Esophagus muscularis mucosa (tissue), 4 donors: ENCODE measurements around the gene PLXNC1. TPM values are rescaled to one million over a fixed set of nuclear protein-coding genes. Genes with fewer than 3 reads are reported as not detected.

Source experiments
- DNase-seq: peaks from one replicate; pipeline ENCODE4 v3.0.0-alpha.2; 2017; ENCODE audit errors: extremely low spot score
- H3K27ac ChIP-seq, 4 donors: fragments of 200-600 bp; sonication (generic); replicated peaks in 1 of 4; 1 replicate in 3 of 4; 2 replicates in 1 of 4; pipeline ENCODE4 v1.5.1; 2016 to 2019; ENCODE audit warnings: mild to moderate bottlenecking in 1 of 4
- H3K27me3 ChIP-seq, 4 donors: fragments of 200-600 bp; sonication (generic); one replicate each; pipeline versions ENCODE4 v1.5.1 to v1.6.0; 2016 to 2019
- H3K36me3 ChIP-seq, 4 donors: fragments of 200-600 bp; sonication (generic); one replicate each; pipeline ENCODE4 v1.5.1; 2016 to 2019
- H3K4me1 ChIP-seq, 4 donors: fragments of 200-600 bp; sonication (generic); one replicate each; pipeline ENCODE4 v1.5.1; 2016 to 2019
- H3K4me3 ChIP-seq, 4 donors: fragments of 200-600 bp; sonication (generic); 1 replicate in 2 of 4; 2 replicates in 2 of 4; pipeline ENCODE4 v1.5.1; 2016 to 2019; ENCODE audit warnings: mild to moderate bottlenecking in 4 of 4, moderate library complexity in 1 of 4
- H3K9me3 ChIP-seq, 4 donors: fragments of 200-600 bp; sonication (generic); 1 replicate in 3 of 4; 2 replicates in 1 of 4; pipeline ENCODE4 v1.5.1; 2016 to 2019
- CTCF ChIP-seq, 3 experiments: fragments of 200-600 bp in 2 of 3; fragments of 450-650 bp in 1 of 3; sonication (generic) in 2 of 3; IDR thresholded peaks; one replicate each; pipeline ENCODE4 v1.5.1; 2017 to 2019; ENCODE audit warnings: antibody characterized with exemption in 3 of 3, mild to moderate bottlenecking in 2 of 3, moderate library complexity in 1 of 3
- EP300 ChIP-seq: sonication (generic); formaldehyde crosslinking; IDR thresholded peaks from one replicate; pipeline ENCODE4 v1.6.1; 2017; ENCODE audit warnings: antibody characterized with exemption
- POLR2A ChIP-seq: fragments of 450-650 bp; IDR thresholded peaks from one replicate; pipeline ENCODE4 v1.6.1; 2017; ENCODE audit warnings: antibody characterized with exemption, moderate library complexity, mild to moderate bottlenecking, low read depth
- POLR2AphosphoS5 ChIP-seq, 2 donors: sonication (generic); formaldehyde crosslinking; IDR thresholded peaks; one replicate each; pipeline ENCODE4 v1.6.1; 2017; ENCODE audit warnings: antibody characterized with exemption in 2 of 2
- WGBS: methylation state at CpG from one replicate; pipeline ENCODE4 v1.1.5; 2018; 5-methylcytosine and 5-hydroxymethylcytosine counted together
- intact Hi-C: fragments of 100-400 bp; cut with DNase I; formaldehyde crosslinking; loops from one replicate; pipeline ENCODE4 v1.15.1; 2023
- total RNA-seq, 4 donors: library from RNA; depleted of rRNA; stranded (reverse); fragments of >200 nt; gene quantifications; one replicate each; pipeline versions ENCODE4 v1.1.0 to v1.2.1, GENCODE V29; 2016

PLXNC1 gene
- total RNA-seq, 4 donors from 2014 or later, result 4.0 to 12.3 (median 7.4) TPM

GRCh38 chr12:94191811-94192210 lies 43.4 kb downstream of the PLXNC1 start:
- H3K9me3 ChIP-seq, result no peaks in the 10 kb centered on the region
- peaks cover 0 to 8% (median 0%) of the 10 kb centered on the region in 4 donors for H3K27me3 ChIP-seq
- 100% methylated on average over 1 of the region's 1 CpG for WGBS
- intact Hi-C loops, result no loop called here
- TF ChIP-seq EP300, result no peak
- no peak for TF ChIP-seq CTCF (IDR thresholded peaks at IDR 0.05)
- no peak for TF ChIP-seq POLR2A
- no peak for TF ChIP-seq POLR2AphosphoS5 (IDR thresholded peaks at IDR 0.05)
- H3K36me3 ChIP-seq, result no peaks in the 10 kb centered on the region
- H3K27ac ChIP-seq, result no peak overlapping the region
- H3K4me1 ChIP-seq, result peaks cover 0 to 9% (median under 1%) of the 10 kb centered on the region in 4 donors
- no peak for DNase-seq
- H3K4me3 ChIP-seq, result no peak overlapping the region

GRCh38 chr12:94192506-94192905 lies 44.1 kb downstream of the PLXNC1 start:
- no peak for DNase-seq
- Histone ChIP-seq H3K4me3 (no peak overlapping the region), H3K36me3 (no peaks in the 10 kb centered on the region), H3K4me1 (peaks cover 0 to 2% (median 0%) of the 10 kb centered on the region in 4 donors), H3K27me3 (peaks cover 0 to 8% (median 0%) of the 10 kb centered on the region in 4 donors), H3K27ac (no peak overlapping the region), H3K9me3 (no peaks in the 10 kb centered on the region)
- TF ChIP-seq POLR2A (no peak), CTCF (IDR thresholded peaks at IDR 0.05) (no peak), POLR2AphosphoS5 (IDR thresholded peaks at IDR 0.05) (no peak), EP300 (no peak)
- intact Hi-C loops, result no loop called here

GRCh38 chr12:94193168-94193567 lies 44.8 kb downstream of the PLXNC1 start:
- Histone ChIP-seq H3K27ac (no peak overlapping the region), H3K36me3 (no peaks in the 10 kb centered on the region), H3K4me1 (no peaks in the 10 kb centered on the region), H3K4me3 (no peak overlapping the region), H3K27me3 (peaks cover 0 to 8% (median 0%) of the 10 kb centered on the region in 4 donors), H3K9me3 (no peaks in the 10 kb centered on the region)
- TF ChIP-seq EP300 (no peak), CTCF (IDR thresholded peaks at IDR 0.05) (no peak), POLR2A (no peak), POLR2AphosphoS5 (IDR thresholded peaks at IDR 0.05) (no peak)
- DNase-seq, result no peak
- intact Hi-C loops, result no loop called here
- 73% methylated on average over 3 of the region's 3 CpGs for WGBS

- no peak overlapping the region for H3K27ac ChIP-seq
- H3K36me3 ChIP-seq, result no peaks in the 10 kb centered on the region
- 92% methylated on average over 6 of the region's 6 CpGs for WGBS
- no peaks in the 10 kb centered on the region for H3K27me3 ChIP-seq
- intact Hi-C loops, result no loop called here
- no peaks in the 10 kb centered on the region for H3K4me1 ChIP-seq
- TF ChIP-seq POLR2A (no peak), POLR2AphosphoS5 (IDR thresholded peaks at IDR 0.05) (no peak), EP300 (no peak), CTCF (IDR thresholded peaks at IDR 0.05) (no peak)
- DNase-seq, result no peak
- H3K4me3 ChIP-seq, result no peak overlapping the region
- H3K9me3 ChIP-seq, result no peaks in the 10 kb centered on the region
Measured at GRCh38 chr12:94195483-94195882, 47.1 kb downstream of the PLXNC1 start.

- Histone ChIP-seq H3K27ac (no peak overlapping the region), H3K27me3 (no peaks in the 10 kb centered on the region), H3K9me3 (no peaks in the 10 kb centered on the region), H3K4me1 (no peaks in the 10 kb centered on the region), H3K36me3 (no peaks in the 10 kb centered on the region), H3K4me3 (no peak overlapping the region)
- no peak for DNase-seq
- 89% methylated on average over 5 of the region's 5 CpGs for WGBS
- TF ChIP-seq CTCF (IDR thresholded peaks at IDR 0.05) (no peak), POLR2AphosphoS5 (IDR thresholded peaks at IDR 0.05) (no peak), EP300 (no peak), POLR2A (no peak)
- intact Hi-C loops, result no loop called here
Measured at GRCh38 chr12:94198469-94198868, 50.1 kb downstream of the PLXNC1 start.
